ENCODE data around the gene CCIN. TPM values are rescaled to one million over a fixed set of nuclear protein-coding genes. Genes with fewer than 3 reads are reported as not detected.
"Not testable (repeated sequence)": the region's sequence is repeated elsewhere in the genome, so short reads cannot be mapped to it uniquely, and the experiment has no call there.

CCIN gene
- total RNA-seq, 4 donors from 2014 or later: not detected

GRCh38 chr9:36177571-36177970 is 8.4 kb downstream of the CCIN start:
- TF ChIP-seq, protein P1, sequence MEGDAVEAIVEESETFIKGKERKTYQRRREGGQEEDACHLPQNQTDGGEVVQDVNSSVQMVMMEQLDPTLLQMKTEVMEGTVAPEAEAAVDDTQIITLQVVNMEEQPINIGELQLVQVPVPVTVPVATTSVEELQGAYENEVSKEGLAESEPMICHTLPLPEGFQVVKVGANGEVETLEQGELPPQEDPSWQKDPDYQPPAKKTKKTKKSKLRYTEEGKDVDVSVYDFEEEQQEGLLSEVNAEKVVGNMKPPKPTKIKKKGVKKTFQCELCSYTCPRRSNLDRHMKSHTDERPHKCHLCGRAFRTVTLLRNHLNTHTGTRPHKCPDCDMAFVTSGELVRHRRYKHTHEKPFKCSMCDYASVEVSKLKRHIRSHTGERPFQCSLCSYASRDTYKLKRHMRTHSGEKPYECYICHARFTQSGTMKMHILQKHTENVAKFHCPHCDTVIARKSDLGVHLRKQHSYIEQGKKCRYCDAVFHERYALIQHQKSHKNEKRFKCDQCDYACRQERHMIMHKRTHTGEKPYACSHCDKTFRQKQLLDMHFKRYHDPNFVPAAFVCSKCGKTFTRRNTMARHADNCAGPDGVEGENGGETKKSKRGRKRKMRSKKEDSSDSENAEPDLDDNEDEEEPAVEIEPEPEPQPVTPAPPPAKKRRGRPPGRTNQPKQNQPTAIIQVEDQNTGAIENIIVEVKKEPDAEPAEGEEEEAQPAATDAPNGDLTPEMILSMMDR (IDR thresholded peaks at IDR 0.05): no peak
- TF ChIP-seq POLR2AphosphoS5 (IDR thresholded peaks at IDR 0.05): no peak
- no peak for DNase-seq
- Histone ChIP-seq H3K36me3 (no peaks in the 10 kb centered on the region), H3K4me3 (no peak overlapping the region), H3K4me1 (no peaks in the 10 kb centered on the region), H3K27me3 (no peaks in the 10 kb centered on the region), H3K9me3 (no peaks in the 10 kb centered on the region), H3K27ac (no peak overlapping the region)
- intact Hi-C loops (cut with DNase I; ENCODE audit: low total_unique reads): no loop called here
- WGBS, 2 donors (ENCODE audit: low coverage in 1 of 2): 79 to 80% methylated on average over 1 to 4 of the region's 4 CpGs
- in situ Hi-C loops (cut with MboI; ENCODE audit: low pct_ligation_motif_present in 1 of 4, low pct_unique_long_range_greater_than_20kb in 1 of 4, low sequenced_read_pairs in 3 of 4): no loop called here

DNA sequence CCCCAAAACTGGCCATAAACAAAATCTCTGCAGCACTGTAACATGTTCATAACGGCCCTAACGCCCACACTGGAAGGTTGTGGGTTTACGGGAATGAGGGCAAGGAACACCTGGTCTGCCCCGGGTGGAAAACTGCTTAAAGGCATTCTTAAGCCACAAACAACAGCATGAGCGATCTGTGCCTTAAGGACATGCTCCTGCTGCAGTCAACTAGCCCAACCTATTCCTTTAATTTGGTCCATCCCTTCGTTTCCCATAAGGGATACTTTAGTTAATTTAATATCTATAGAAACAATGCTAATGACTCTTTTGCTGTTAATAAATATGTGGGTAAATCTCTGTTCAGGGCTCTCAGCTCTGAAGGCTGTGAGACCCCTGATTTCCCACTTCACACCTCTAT is 11.1 kb downstream of the CCIN start:
- H3K4me1 ChIP-seq; H3K27me3 ChIP-seq; DNase-seq; in situ Hi-C loops (cut with MboI; ENCODE audit: low pct_ligation_motif_present in 1 of 4, low pct_unique_long_range_greater_than_20kb in 1 of 4, low sequenced_read_pairs in 3 of 4); H3K4me3 ChIP-seq; H3K9me3 ChIP-seq; H3K36me3 ChIP-seq; H3K27ac ChIP-seq; intact Hi-C loops (cut with DNase I; ENCODE audit: low total_unique reads): not testable (repeated sequence)
- 78% methylated on average over 6 of the region's 6 CpGs; no CpG with 5 or more reads in 1 of the 2 donors for WGBS, 2 donors (ENCODE audit: low coverage in 1 of 2)

DNA sequence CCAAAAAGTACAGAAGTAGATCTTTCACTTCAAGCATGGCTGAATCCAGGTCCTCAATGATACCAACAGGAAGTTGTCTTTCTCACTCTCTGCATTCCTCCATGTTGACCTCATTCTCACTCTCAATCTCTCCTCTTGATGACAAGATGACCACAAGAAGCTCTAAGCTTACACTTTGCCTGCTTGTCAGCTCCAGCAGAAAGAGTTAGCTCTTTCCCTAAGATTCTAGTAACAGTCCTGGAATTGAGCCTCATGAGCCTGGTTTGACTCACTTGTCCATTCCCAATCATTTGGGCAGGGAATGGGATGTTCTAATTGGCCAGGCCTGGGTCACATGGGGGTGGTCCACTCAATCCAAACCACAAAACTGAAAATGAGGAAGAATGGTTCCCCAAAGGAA is 18.2 kb downstream of the CCIN start:
- Histone ChIP-seq H3K36me3 (no peaks in the 10 kb centered on the region), H3K9me3 (no peaks in the 10 kb centered on the region), H3K27me3 (no peaks in the 10 kb centered on the region), H3K4me3 (no peak overlapping the region), H3K27ac (no peak overlapping the region), H3K4me1 (peaks cover 6 to 15% (median 10%) of the 10 kb centered on the region in 4 donors)
- no peak for DNase-seq
- no peak for TF ChIP-seq POLR2AphosphoS5 (IDR thresholded peaks at IDR 0.05)
- TF ChIP-seq, protein P1 (IDR thresholded peaks at IDR 0.05): no peak
- no peak for TF ChIP-seq EP300 (IDR thresholded peaks at IDR 0.05; ENCODE audit: low read depth)
- TF ChIP-seq POLR2A (IDR thresholded peaks at IDR 0.05): no peak
- in situ Hi-C loops (cut with MboI; ENCODE audit: low pct_ligation_motif_present in 1 of 4, low pct_unique_long_range_greater_than_20kb in 1 of 4, low sequenced_read_pairs in 3 of 4) (no loop called here), intact Hi-C loops (cut with DNase I; ENCODE audit: low total_unique reads) (no loop called here)

DNA sequence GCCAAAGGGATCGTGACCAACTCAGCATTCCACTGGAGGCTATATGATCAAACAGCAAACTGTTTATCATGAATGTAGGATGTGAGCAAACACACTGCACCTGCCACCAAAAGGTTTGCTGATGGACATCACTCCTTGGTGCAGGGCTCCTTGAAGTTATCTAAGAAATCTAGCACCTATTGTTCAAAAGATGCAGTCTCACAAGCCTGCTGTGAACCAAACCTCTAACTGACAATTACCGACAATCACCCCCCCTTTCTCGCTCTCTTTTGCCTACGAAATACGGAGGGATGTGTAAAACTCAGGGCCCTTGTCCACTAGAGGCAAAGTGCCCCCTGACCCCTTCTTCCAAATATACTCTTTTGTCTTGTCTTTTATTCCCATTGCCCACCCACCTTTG is 19.0 kb downstream of the CCIN start:
- Histone ChIP-seq H3K27ac (no peak overlapping the region), H3K9me3 (no peaks in the 10 kb centered on the region), H3K4me3 (no peak overlapping the region), H3K4me1 (peaks cover 13 to 23% (median 18%) of the 10 kb centered on the region in 4 donors), H3K27me3 (no peaks in the 10 kb centered on the region), H3K36me3 (no peaks in the 10 kb centered on the region)
- DNase-seq: no peak
- TF ChIP-seq POLR2AphosphoS5 (IDR thresholded peaks at IDR 0.05) (no peak), EP300 (IDR thresholded peaks at IDR 0.05; ENCODE audit: low read depth) (no peak), POLR2A (IDR thresholded peaks at IDR 0.05) (no peak)
- TF ChIP-seq, protein P1 (IDR thresholded peaks at IDR 0.05): no peak
- WGBS, 2 donors (ENCODE audit: low coverage in 1 of 2): 91 to 93% methylated on average over 5 of the region's 5 CpGs
- intact Hi-C loops (cut with DNase I; ENCODE audit: low total_unique reads) (no loop called here), in situ Hi-C loops (cut with MboI; ENCODE audit: low pct_ligation_motif_present in 1 of 4, low pct_unique_long_range_greater_than_20kb in 1 of 4, low sequenced_read_pairs in 3 of 4) (no loop called here)

DNA sequence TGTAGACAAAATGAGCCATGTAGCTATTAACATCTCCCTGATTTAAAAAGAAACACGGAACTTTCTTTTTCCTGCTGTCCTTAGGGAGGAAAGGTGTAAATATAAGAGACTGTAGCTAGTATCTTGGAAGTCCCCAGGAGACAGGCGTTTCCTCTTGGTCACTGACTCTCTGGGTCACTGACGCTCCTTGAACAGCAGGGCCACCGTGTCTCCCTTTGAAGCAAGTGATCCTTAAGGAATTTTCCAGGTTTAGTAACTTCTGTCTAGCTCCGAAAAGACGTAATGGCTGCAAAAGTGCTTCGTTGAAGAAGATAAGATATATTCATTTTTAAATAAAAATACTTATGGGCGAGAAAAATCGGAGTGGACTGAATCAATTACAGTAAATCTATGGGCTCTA is 20.8 kb downstream of the CCIN start:
- peak overlapping the region; percentile 90 to 96 (median 92) for H3K27ac ChIP-seq
- DNase-seq: peak; percentile 32
- H3K4me1 ChIP-seq: peaks cover 25 to 41% (median 31%) of the 10 kb centered on the region in 4 donors
- in situ Hi-C loops (cut with MboI; ENCODE audit: low pct_ligation_motif_present in 1 of 4, low pct_unique_long_range_greater_than_20kb in 1 of 4, low sequenced_read_pairs in 3 of 4) (no loop called here), intact Hi-C loops (cut with DNase I; ENCODE audit: low total_unique reads) (no loop called here)
- no peaks in the 10 kb centered on the region for H3K27me3 ChIP-seq
- TF ChIP-seq POLR2A (IDR thresholded peaks at IDR 0.05): no peak
- no peak for TF ChIP-seq POLR2AphosphoS5 (IDR thresholded peaks at IDR 0.05)
- no peak for TF ChIP-seq EP300 (IDR thresholded peaks at IDR 0.05; ENCODE audit: low read depth)
- TF ChIP-seq, protein P1 (IDR thresholded peaks at IDR 0.05): no peak
- peak overlapping the region; percentile 59 to 96 (median 78) for H3K4me3 ChIP-seq
- H3K9me3 ChIP-seq: no peaks in the 10 kb centered on the region
- no peaks in the 10 kb centered on the region for H3K36me3 ChIP-seq
- WGBS, 2 donors (ENCODE audit: low coverage in 1 of 2): 0 to 7% methylated on average over 5 to 9 of the region's 9 CpGs

Data from transverse colon (tissue), 4 donors.